Ovary (tissue), 3 donors: ENCODE results near the gene ARHGDIA.

Source experiments
- CTCF ChIP-seq, 3 donors: fragments of 450-650 bp in 2 of 3; fragments of 200-600 bp in 1 of 3; IDR thresholded peaks; one replicate each; pipeline versions ENCODE4 v1.5.1 to v1.8.0; 2016 to 2022; ENCODE audit warnings: antibody characterized with exemption in 3 of 3, mild to moderate bottlenecking in 1 of 3
- EP300 ChIP-seq: sonication (generic); formaldehyde crosslinking; IDR thresholded peaks from one replicate; pipeline ENCODE4 v1.6.1; 2017; ENCODE audit warnings: antibody characterized with exemption
- POLR2A ChIP-seq: fragments of 450-650 bp; IDR thresholded peaks from one replicate; pipeline ENCODE4 v1.6.1; 2017; ENCODE audit warnings: antibody characterized with exemption, mild to moderate bottlenecking, moderate library complexity
- donor health status: DM: no; HTN: no; CAD: no.

- TF ChIP-seq CTCF (IDR thresholded peaks at IDR 0.05) (no peak), POLR2A (no peak), EP300 (no peak)
Measured at GRCh38 chr17:81854974-81855774, 16.0 kb downstream of the ARHGDIA start.
